HCT116 (cell line): Measurements from ENCODE around the gene MELTF. TPM values are rescaled to one million over a fixed set of nuclear protein-coding genes. Genes with fewer than 3 reads are reported as not detected.

Experiments used
- CBX3 ChIP-seq: IDR thresholded peaks from 2 replicates; pipeline ENCODE4 v1.6.1; 2012; ENCODE audit warnings: low read depth
- CEBPB ChIP-seq: IDR thresholded peaks from 2 replicates; pipeline ENCODE4 v1.6.1; 2012; ENCODE audit warnings: low read depth
- CTCF ChIP-seq, 3 experiments: fragments of 200-600 bp in 1 of 3; sonication (generic) in 1 of 3; IDR thresholded peaks in 2 of 3; conservative IDR thresholded peaks in 1 of 3; 2 replicates each; pipeline ENCODE4 v1.5.1; 2012 to 2017; ENCODE audit warnings: low read depth in 2 of 3, low read length in 2 of 3, antibody characterized with exemption in 1 of 3, borderline replicate concordance in 1 of 3, control low read depth in 1 of 3, mild to moderate bottlenecking in 1 of 3, mixed read lengths in 1 of 3, mixed run types in 1 of 3, moderate library complexity in 1 of 3; ENCODE audit not compliant: insufficient read depth in 1 of 3
- FOSL1 ChIP-seq: IDR thresholded peaks from 2 replicates; pipeline ENCODE4 v1.6.1; 2012; ENCODE audit warnings: low read depth
- JUND ChIP-seq: IDR thresholded peaks from 2 replicates; pipeline ENCODE4 v1.6.1; 2012
- MAX ChIP-seq: IDR thresholded peaks from 2 replicates; pipeline ENCODE4 v1.6.1; 2012
- POLR2A ChIP-seq: IDR thresholded peaks from 2 replicates; pipeline ENCODE4 v1.7.0; 2011; ENCODE audit warnings: borderline replicate concordance; ENCODE audit not compliant: insufficient read depth, insufficient read length; ENCODE audit errors: extremely low read depth
- SIN3A ChIP-seq: IDR thresholded peaks from 2 replicates; pipeline ENCODE4 v1.6.1; 2012; ENCODE audit warnings: low read depth
- SP1 ChIP-seq: IDR thresholded peaks from 2 replicates; pipeline ENCODE4 v1.6.1; 2012; ENCODE audit warnings: low read depth
- SRF ChIP-seq: IDR thresholded peaks from 2 replicates; pipeline ENCODE4 v1.6.1; 2012; ENCODE audit warnings: low read depth
- TCF7L2 ChIP-seq: IDR thresholded peaks from 2 replicates; pipeline ENCODE4 v1.7.0; 2011; ENCODE audit warnings: borderline replicate concordance, inconsistent platforms; ENCODE audit not compliant: insufficient read depth, insufficient read length; ENCODE audit errors: extremely low read depth
- YY1 ChIP-seq: IDR thresholded peaks from 2 replicates; pipeline ENCODE4 v1.6.1; 2011; ENCODE audit warnings: low read length, low read depth, moderate library complexity, mild to moderate bottlenecking; ENCODE audit not compliant: insufficient replicate concordance; ENCODE audit errors: extremely low read depth
- ZBTB33 ChIP-seq: IDR thresholded peaks from 2 replicates; pipeline ENCODE4 v1.6.1; 2011; ENCODE audit warnings: mild to moderate bottlenecking, low read length, moderate library complexity; ENCODE audit not compliant: insufficient replicate concordance; ENCODE audit errors: extremely low read depth
- total RNA-seq: library from RNA; stranded (reverse); gene quantifications from one replicate; pipeline ENCODE4 v1.2.1, GENCODE V29; 2021; ENCODE audit not compliant: unreplicated experiment

Gene MELTF
- total RNA-seq, 1 experiment from 2014 or later: 47.6 TPM

- TF ChIP-seq CTCF (IDR thresholded peaks at IDR 0.05 in 2 of 3, conservative IDR thresholded peaks at IDR 0.05 in 1 of 3; ENCODE audit: borderline replicate concordance in 1 of 3, insufficient read depth in 1 of 3, low read depth in 2 of 3, low read length in 2 of 3) (no peak), TCF7L2 (no peak), YY1 (no peak), SRF (no peak), JUND (no peak), SIN3A (no peak), SP1 (no peak), POLR2A (no peak), FOSL1 (no peak), MAX (no peak), ZBTB33 (no peak), CBX3 (no peak), CEBPB (no peak)
Measured at GRCh38 chr3:196985298-196985697, 44.3 kb downstream of the MELTF start (continued).
